BJ (cell line): ENCODE measurements around the gene SULF2. TPM values are rescaled to one million over a fixed set of nuclear protein-coding genes. Genes with fewer than 3 reads are reported as not detected.

Experiments used
- CTCF ChIA-PET: fragments of 350-600 bp; formaldehyde crosslinking; extraction: SDS; loops from one replicate; lab custom pipeline; 2021; ENCODE audit warnings: antibody characterized with exemption, inconsistent platforms; lab: Yijun Ruan, JAX
- POLR2A ChIA-PET: fragments of 300-600 bp; sonication (Branson Sonifier 250); formaldehyde crosslinking; extraction: SDS; loops from one replicate; lab custom pipeline; 2021; ENCODE audit warnings: antibody characterized with exemption; lab: Charles Lee
- DNase-seq: peaks from one replicate; pipeline ENCODE4 v3.0.0-alpha.2; 2011; ENCODE audit warnings: low read depth
- H3K27me3 ChIP-seq: 2 replicates; pipeline ENCODE4 v1.6.0; 2011; ENCODE audit warnings: low read length; ENCODE audit not compliant: control insufficient read depth, insufficient read depth
- H3K36me3 ChIP-seq: 2 replicates; pipeline ENCODE4 v1.5.1; 2011; ENCODE audit warnings: low read length; ENCODE audit not compliant: control insufficient read depth, insufficient read depth
- H3K4me3 ChIP-seq: 2 replicates; pipeline ENCODE4 v1.5.1; 2011; ENCODE audit warnings: low read depth, mild to moderate bottlenecking, control low read depth, low read length
- polyA plus RNA-seq: library from polyadenylated mRNA; depleted of rRNA; stranded (reverse); fragments of >200 nt; gene quantifications from 2 replicates; pipeline ENCODE4 v1.2.3, GENCODE V29; 2011
- TF ChIP-seq, protein P1 (sequence below): IDR thresholded peaks from 2 replicates; pipeline ENCODE4 v1.5.1; 2011; ENCODE audit warnings: low read depth, mild to moderate bottlenecking, control low read depth, inconsistent platforms, low read length, moderate library complexity; ENCODE audit not compliant: insufficient read depth

The SULF2 gene
- polyA plus RNA-seq, 1 experiment = 13.2 TPM

DNA sequence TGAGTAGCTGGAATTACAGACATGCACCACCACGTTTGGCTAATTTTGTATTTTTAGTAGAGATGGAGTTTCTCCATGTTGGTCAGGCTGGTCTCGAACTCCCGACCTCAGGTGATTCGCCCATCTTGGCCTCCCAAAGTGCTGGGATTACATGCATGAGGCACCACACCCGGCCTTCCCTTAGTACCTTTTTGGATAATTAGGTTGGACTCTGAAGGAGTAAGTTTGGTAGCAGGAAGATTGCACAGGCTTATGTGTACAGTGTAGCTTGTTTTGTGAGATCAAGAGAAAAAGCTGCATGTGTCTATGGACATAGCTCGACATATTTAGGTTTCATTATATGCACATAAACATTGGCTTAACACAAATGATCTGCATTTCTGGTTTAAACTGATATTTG, 166.8 kb downstream of the SULF2 start:
- CTCF ChIA-PET = interaction anchor here (1.1 kb wide), 1 partner anchor 234 kb away, joined by 3 read pairs; no protein-coding TSS in a partner anchor

DNA sequence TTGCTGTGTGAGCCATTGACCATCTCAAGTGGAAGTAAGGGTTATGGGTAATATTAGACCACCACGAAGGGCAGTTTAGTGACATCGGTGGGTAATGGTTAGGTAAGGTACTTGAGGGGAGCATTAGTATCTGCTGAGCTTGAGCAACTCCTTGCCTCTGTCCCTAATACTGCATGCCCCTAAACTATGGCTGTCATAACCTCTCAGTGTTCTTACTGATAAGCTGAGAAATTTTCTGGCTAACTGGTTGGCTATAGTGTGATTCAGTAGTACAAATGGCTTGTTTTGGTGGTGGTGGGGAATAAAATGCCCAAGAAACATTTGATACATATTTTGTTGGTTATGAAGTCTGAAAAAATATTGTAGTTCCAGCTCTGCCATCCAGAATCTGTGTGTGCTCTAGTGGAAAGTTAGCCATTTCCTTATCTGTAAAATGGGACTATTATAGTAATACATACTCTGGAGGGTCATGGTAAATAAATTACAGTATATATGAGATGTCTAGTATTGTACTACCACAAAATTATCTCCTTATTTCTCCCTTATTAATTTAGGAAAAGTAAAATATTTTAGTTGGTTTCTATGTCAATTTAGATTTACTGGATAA, 170.5 kb downstream of the SULF2 start:
- ChIA-PET POLR2A (no interaction called here), CTCF (interaction anchor here (1.0 to 1.5 kb wide), 4 partner anchors 48 to 409 kb away, joined by 3 to 7 read pairs (median 4); no protein-coding TSS in a partner anchor)
- TF ChIP-seq, protein P1, sequence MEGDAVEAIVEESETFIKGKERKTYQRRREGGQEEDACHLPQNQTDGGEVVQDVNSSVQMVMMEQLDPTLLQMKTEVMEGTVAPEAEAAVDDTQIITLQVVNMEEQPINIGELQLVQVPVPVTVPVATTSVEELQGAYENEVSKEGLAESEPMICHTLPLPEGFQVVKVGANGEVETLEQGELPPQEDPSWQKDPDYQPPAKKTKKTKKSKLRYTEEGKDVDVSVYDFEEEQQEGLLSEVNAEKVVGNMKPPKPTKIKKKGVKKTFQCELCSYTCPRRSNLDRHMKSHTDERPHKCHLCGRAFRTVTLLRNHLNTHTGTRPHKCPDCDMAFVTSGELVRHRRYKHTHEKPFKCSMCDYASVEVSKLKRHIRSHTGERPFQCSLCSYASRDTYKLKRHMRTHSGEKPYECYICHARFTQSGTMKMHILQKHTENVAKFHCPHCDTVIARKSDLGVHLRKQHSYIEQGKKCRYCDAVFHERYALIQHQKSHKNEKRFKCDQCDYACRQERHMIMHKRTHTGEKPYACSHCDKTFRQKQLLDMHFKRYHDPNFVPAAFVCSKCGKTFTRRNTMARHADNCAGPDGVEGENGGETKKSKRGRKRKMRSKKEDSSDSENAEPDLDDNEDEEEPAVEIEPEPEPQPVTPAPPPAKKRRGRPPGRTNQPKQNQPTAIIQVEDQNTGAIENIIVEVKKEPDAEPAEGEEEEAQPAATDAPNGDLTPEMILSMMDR = no peak
- DNase-seq = no peak
- Histone ChIP-seq H3K36me3 (no peaks in the 10 kb centered on the region), H3K27me3 (no peaks in the 10 kb centered on the region), H3K4me3 (no peak overlapping the region)

More for the DNA sequence above, 166.8 kb downstream of the SULF2 start:
- no peak for DNase-seq
- TF ChIP-seq, protein P1 = no peak
- no peaks in the 10 kb centered on the region for H3K36me3 ChIP-seq
- POLR2A ChIA-PET = no interaction called here
- H3K27me3 ChIP-seq = no peaks in the 10 kb centered on the region
- H3K4me3 ChIP-seq = no peak overlapping the region

DNA sequence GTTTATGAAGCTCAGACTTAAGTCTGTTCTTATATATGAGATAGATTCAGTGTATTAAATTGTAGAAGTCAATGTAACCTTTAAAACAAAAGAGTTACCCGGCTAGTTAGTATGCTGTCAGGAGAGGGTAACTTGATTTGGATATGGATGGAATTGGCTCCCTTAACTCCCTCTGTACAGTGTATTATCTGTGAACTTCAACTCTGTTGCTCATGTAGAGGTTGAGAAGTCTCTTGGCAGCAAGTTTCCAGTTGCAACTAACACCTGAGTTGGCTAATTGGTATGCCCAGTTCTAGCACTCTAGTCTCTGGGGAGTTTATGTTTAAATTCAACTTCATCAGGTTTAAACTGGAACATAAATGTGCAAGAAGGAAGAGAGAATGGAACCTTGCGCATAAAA, 172.6 kb downstream of the SULF2 start:
- POLR2A ChIA-PET = no interaction called here
- no peak for DNase-seq
- no peak overlapping the region for H3K4me3 ChIP-seq
- CTCF ChIA-PET = interaction anchor here (1.0 kb wide), 1 partner anchor 10 kb away, joined by 3 read pairs; no protein-coding TSS in a partner anchor
- H3K27me3 ChIP-seq = no peaks in the 10 kb centered on the region
- no peaks in the 10 kb centered on the region for H3K36me3 ChIP-seq
- TF ChIP-seq, protein P1 = no peak

DNA sequence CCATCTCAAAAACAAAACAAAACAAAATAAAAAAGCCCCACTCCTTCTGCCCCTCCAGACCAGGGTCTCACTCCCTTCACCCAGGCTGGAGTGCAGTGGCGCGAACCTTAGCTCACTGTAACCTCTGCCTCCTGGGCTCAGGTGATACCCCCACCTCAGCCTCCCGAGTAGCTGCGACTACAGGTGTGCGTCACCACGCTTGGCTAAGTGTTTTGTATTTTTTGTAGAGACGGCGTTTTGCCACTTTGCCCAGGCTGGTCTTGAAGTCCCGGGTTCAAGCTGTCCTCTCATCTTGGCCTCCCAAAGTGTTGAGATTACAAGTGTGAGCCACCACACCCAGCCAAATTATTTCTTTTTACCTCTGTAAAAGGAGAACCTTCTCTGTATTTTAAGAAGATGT, 173.5 kb downstream of the SULF2 start:
- CTCF ChIA-PET = interaction anchor here (0.7 kb wide), 1 partner anchor 69 kb away, joined by 3 read pairs; no protein-coding TSS in a partner anchor
- TF ChIP-seq, protein P1 = no peak
- DNase-seq = no peak
- Histone ChIP-seq H3K27me3 (no peaks in the 10 kb centered on the region), H3K36me3 (no peaks in the 10 kb centered on the region), H3K4me3 (no peak overlapping the region)
- POLR2A ChIA-PET = no interaction called here

DNA sequence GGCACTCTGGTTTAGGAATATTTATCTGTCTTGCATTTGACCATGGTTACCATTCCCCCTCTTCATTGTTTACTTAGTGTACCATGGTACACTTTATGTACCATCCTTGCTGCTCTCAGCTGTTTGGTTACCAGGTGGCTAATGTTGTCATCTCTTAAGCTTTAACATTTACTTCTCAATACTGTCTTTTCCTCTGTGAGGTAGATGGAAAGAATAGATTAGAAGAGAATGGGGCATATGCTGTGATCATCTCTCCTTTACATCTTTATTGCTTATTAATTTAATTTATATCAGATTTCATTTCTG, 174.4 kb downstream of the SULF2 start:
- CTCF ChIA-PET = interaction anchor here (0.8 to 2.9 kb wide), 5 partner anchors 9 to 1010 kb away, joined by 3 to 12 read pairs (median 3); no protein-coding TSS in a partner anchor
- TF ChIP-seq, protein P1 = no peak
- POLR2A ChIA-PET = no interaction called here
- H3K27me3 ChIP-seq = no peaks in the 10 kb centered on the region
- H3K4me3 ChIP-seq = no peak overlapping the region
- H3K36me3 ChIP-seq = no peaks in the 10 kb centered on the region
- DNase-seq = no peak
